ENCODE data around the gene SLC25A1. TPM values are rescaled to one million over a fixed set of nuclear protein-coding genes. Genes with fewer than 3 reads are reported as not detected.

SLC25A1 gene
- 44.7 and 55.9 TPM in 2 replicates for total RNA-seq (2014; rRNA removed; shearing (Covaris generic); ENCODE audit: low replicate concordance)

GRCh38 chr22:19178657-19179496 is at the start of gene SLC25A1:
TSS of gene SLC25A1 (minus strand) at chr22:19178736. CDS start at chr22:19178673, 63 bp downstream.
- Histone ChIP-seq H3K36me3 (peaks cover 18% of the 10 kb centered on the region), H3K27me3 (no peaks in the 10 kb centered on the region), H3K9me3 (no peaks in the 10 kb centered on the region), H3K4me3 (peak within 1 kb of the TSS; percentile 83)
- DNase-seq: peak; percentile 85

DNA sequence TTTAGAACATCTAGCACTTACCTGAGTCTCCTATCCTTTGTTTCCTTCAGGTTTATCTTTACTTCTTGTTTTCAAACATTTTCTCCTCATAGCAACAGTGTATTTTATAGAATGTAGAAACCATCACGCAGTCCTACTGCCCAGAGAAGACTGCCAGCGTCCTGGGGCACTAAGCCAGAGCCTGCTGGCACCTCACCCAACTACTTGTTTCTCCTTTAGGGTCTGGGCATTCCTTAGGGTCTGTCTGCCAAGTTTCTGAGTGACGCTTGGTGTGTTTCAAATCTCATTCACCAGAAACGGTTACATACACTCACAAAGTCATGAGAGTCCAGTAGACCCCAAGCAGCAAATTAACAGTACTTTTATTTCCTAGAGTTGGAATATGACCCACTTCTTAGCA is 49.6 kb upstream of the SLC25A1 start:
- H3K36me3 ChIP-seq: no peaks in the 10 kb centered on the region
- H3K4me3 ChIP-seq: no peak overlapping the region

DNA sequence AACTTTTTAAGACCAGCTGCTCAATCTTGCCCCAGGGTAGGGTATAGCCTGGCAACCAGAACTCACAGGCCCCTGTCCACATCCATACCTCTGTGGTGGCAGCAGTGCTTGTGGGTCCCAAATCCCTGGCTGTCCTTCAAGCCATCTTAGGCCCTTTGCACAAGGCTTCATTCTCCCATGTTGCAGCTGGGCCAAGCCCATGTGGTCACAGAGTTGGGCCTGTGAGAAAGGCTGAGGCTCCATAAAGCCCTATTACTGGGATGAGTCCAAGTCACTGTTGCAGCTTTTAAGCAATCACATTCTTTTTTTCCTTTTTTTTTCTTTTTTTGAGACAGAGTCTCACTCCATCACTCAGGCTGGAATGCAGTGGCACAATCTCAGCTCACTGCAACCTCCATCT is 47.9 kb upstream of the SLC25A1 start:
- H3K27me3 ChIP-seq: no peaks in the 10 kb centered on the region
- no peaks in the 10 kb centered on the region for H3K36me3 ChIP-seq
- no peak for DNase-seq
- no peaks in the 10 kb centered on the region for H3K9me3 ChIP-seq
- no peak overlapping the region for H3K4me3 ChIP-seq

More for the DNA sequence above, 49.6 kb upstream of the SLC25A1 start:
- no peak for DNase-seq
- Histone ChIP-seq H3K27me3 (no peaks in the 10 kb centered on the region), H3K9me3 (no peaks in the 10 kb centered on the region)

DNA sequence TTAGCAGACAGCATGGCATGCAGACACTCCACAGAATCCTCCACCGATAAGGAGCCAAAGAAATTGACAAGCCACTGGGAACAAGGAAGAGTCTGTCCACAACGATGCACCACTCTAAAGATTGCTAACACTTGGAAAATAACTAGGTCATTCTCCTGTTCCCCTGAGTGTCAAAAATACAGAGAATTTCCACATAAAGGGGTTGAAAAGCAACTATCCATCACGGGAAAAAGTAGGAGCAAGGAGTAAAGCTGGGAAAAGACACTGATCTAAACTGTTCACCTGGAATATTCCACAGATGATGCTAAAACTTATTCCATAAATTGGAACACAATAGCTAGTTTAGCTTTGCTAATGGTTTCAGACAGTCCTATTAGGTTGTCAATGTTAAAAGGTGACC is 47.0 kb upstream of the SLC25A1 start:
- no peak overlapping the region for H3K4me3 ChIP-seq
- no peaks in the 10 kb centered on the region for H3K36me3 ChIP-seq
- no peak for DNase-seq
- H3K27me3 ChIP-seq: no peaks in the 10 kb centered on the region
- H3K9me3 ChIP-seq: no peaks in the 10 kb centered on the region

DNA sequence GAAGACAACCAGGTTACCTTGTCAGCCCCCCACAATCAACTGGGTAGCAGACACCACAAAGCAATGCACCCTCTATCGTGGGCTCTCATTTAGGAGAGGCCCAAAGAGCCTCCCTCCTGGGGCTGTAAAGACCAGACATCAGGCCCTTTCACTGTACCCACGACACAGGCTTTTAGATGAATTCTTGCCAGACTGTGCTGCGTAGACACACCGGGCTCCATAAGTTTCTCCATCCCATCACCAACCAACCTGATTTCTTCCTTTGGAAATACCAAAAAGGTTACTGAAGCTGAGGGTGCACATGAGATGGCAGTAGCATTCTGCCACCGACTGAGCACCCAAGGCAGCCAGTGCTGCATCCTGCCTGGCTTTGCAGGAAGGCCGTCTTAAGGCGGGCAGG is 46.4 kb upstream of the SLC25A1 start:
- H3K27me3 ChIP-seq: no peaks in the 10 kb centered on the region
- H3K9me3 ChIP-seq: no peaks in the 10 kb centered on the region
- no peak overlapping the region for H3K4me3 ChIP-seq
- no peak for DNase-seq
- no peaks in the 10 kb centered on the region for H3K36me3 ChIP-seq

GRCh38 chr22:19224557-19224956 is 46.0 kb upstream of the SLC25A1 start:
- DNase-seq: no peak
- Histone ChIP-seq H3K27me3 (no peaks in the 10 kb centered on the region), H3K4me3 (no peak overlapping the region), H3K36me3 (no peaks in the 10 kb centered on the region), H3K9me3 (no peaks in the 10 kb centered on the region)

GRCh38 chr22:19223617-19224016 is 45.1 kb upstream of the SLC25A1 start:
- Histone ChIP-seq H3K36me3 (no peaks in the 10 kb centered on the region), H3K4me3 (no peak overlapping the region), H3K27me3 (no peaks in the 10 kb centered on the region), H3K9me3 (no peaks in the 10 kb centered on the region)
- DNase-seq: no peak

DNA sequence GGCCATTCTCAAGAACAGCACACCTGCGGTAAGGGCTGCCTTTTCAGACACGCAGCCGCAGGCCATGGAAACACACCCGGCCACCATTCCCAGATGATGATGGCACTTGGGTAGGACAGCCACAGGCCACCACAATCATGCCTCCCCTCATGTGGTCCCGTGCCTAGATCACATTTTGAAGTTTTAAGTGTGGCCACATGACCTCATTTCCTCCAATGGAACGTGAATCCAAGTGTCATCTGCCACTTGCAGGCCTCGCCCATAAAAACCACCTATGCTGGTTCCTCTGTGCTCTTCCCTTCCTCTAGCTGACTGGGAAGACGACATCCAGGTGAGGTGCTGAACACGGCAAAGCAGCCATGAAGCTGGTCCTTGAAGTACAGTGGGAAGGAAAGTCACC is 44.6 kb upstream of the SLC25A1 start:
- Histone ChIP-seq H3K9me3 (no peaks in the 10 kb centered on the region), H3K36me3 (no peaks in the 10 kb centered on the region), H3K27me3 (no peaks in the 10 kb centered on the region), H3K4me3 (no peak overlapping the region)
- no peak for DNase-seq

GRCh38 chr22:19222242-19223005 is 43.9 kb upstream of the SLC25A1 start:
- Histone ChIP-seq H3K27me3 (no peaks in the 10 kb centered on the region), H3K9me3 (no peaks in the 10 kb centered on the region), H3K36me3 (no peaks in the 10 kb centered on the region), H3K4me3 (no peak overlapping the region)
- no peak for DNase-seq

- no peaks in the 10 kb centered on the region for H3K36me3 ChIP-seq
- no peaks in the 10 kb centered on the region for H3K27me3 ChIP-seq
- no peak for DNase-seq
- H3K9me3 ChIP-seq: no peaks in the 10 kb centered on the region
- no peak overlapping the region for H3K4me3 ChIP-seq
Measured at GRCh38 chr22:19220867-19221266, 42.3 kb upstream of the SLC25A1 start.

DNA sequence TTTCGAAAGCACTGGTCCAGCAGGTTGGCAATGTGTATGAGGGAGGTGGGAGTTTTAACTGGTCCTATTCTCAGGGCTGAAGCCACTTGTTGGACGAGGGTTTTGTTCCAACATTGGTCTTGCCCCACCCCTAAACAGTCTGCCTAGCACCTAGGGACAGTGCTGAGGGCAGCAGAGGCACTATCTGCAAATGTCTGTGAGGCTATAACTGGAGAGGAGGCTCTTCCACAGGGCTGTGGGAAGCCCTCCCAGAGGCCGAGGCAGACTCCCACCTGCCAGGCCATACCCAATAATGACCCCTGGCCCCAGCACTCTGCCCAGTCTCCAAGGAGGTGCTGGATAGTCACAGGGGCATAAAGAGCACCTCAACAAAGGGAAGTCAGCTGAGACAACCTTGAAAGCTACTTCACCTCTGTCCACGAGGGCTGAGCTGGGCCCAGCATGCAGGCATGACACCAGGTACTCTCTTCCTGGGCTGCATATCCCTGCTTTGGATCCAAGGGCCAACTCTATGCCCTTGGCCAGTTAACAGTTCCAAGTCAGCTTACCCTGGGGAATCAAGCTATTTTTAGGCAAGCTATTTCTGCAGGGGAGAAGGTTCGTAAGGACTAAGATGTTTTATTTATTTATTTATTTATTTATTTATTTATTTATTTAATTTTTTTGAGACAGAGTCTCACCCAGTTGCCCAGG is 40.2 kb upstream of the SLC25A1 start:
- Histone ChIP-seq H3K36me3 (no peaks in the 10 kb centered on the region), H3K4me3 (no peak overlapping the region), H3K27me3 (no peaks in the 10 kb centered on the region), H3K9me3 (no peaks in the 10 kb centered on the region)
- DNase-seq: no peak

- H3K4me3 ChIP-seq: no peak overlapping the region
- no peaks in the 10 kb centered on the region for H3K9me3 ChIP-seq
- no peaks in the 10 kb centered on the region for H3K27me3 ChIP-seq
- DNase-seq: no peak
- H3K36me3 ChIP-seq: no peaks in the 10 kb centered on the region
Measured at GRCh38 chr22:19216579-19216978, 38.0 kb upstream of the SLC25A1 start.

GRCh38 chr22:19215360-19215759 is 36.8 kb upstream of the SLC25A1 start:
- H3K36me3 ChIP-seq: no peaks in the 10 kb centered on the region
- H3K9me3 ChIP-seq: no peaks in the 10 kb centered on the region
- no peak for DNase-seq
- H3K27me3 ChIP-seq: no peaks in the 10 kb centered on the region
- no peak overlapping the region for H3K4me3 ChIP-seq

GRCh38 chr22:19214078-19214473 is 35.5 kb upstream of the SLC25A1 start:
- no peaks in the 10 kb centered on the region for H3K9me3 ChIP-seq
- no peak for DNase-seq
- no peaks in the 10 kb centered on the region for H3K36me3 ChIP-seq
- H3K4me3 ChIP-seq: no peak overlapping the region
- no peaks in the 10 kb centered on the region for H3K27me3 ChIP-seq

DNA sequence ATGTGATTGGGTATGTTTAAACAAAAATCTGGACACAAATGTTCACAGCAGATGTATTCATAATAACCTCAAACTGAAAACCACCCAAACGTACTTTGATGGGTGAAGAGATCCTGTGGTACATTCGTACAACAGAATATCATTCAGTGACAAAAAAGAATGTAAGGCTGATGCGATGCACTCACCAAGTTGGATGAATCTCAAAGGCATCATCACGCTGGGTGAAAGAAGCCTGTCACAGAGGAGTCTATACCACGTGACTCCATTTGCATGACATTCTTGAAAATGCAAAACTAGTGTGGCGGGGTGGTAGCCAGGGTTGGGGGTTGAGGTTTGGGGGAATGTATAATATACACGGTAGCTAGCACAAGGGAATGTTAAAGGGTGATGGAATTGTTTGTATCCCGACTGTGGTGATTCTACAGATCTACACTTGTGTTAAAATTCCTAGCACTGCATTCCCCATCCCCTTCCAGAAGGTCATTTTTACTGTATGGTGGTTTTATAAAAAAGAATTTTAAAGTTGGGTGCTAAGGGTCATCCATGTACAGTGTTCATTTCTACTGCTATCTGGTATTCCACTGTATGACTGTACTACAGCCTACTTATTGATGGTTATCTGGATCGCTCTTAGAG is 35.0 kb upstream of the SLC25A1 start:
- Histone ChIP-seq H3K4me3 (no peak overlapping the region), H3K36me3 (no peaks in the 10 kb centered on the region), H3K27me3 (no peaks in the 10 kb centered on the region), H3K9me3 (no peaks in the 10 kb centered on the region)
- DNase-seq: no peak

- DNase-seq: no peak
- H3K27me3 ChIP-seq: no peaks in the 10 kb centered on the region
- H3K36me3 ChIP-seq: no peaks in the 10 kb centered on the region
- no peak overlapping the region for H3K4me3 ChIP-seq
- H3K9me3 ChIP-seq: no peaks in the 10 kb centered on the region
Measured at GRCh38 chr22:19213001-19213400, 34.5 kb upstream of the SLC25A1 start.

All from MG63 (cell line).